Effector CD8-positive, alpha-beta T cell (primary cell): ENCODE data around the gene ATP1B3.
"Not testable (repeated sequence)": the region's sequence is repeated elsewhere in the genome, so short reads cannot be mapped to it uniquely, and the experiment has no call there.

Source experiments
- DNase-seq: peaks from one replicate; lab custom pipeline; 2025; lab: John Stamatoyannopoulos, UW

Gene ATP1B3

GRCh38 chr3:141904203-141904602 is 27.8 kb downstream of the ATP1B3 start:
- DNase-seq: no peak

- no peak for DNase-seq
Observed at GRCh38 chr3:141905129-141905528, 28.7 kb downstream of the ATP1B3 start.

- DNase-seq: no peak
Observed at GRCh38 chr3:141909408-141909807, 33.0 kb downstream of the ATP1B3 start.

- not testable (repeated sequence) for DNase-seq
Observed at GRCh38 chr3:141909986-141910385, 33.5 kb downstream of the ATP1B3 start.

- DNase-seq: peak; percentile 21
Observed at GRCh38 chr3:141913150-141913811, 36.8 kb downstream of the ATP1B3 start.

GRCh38 chr3:141914311-141914710 is 37.9 kb downstream of the ATP1B3 start:
- no peak for DNase-seq

GRCh38 chr3:141915016-141915415 is 38.6 kb downstream of the ATP1B3 start:
- DNase-seq: no peak

- DNase-seq: no peak
Observed at GRCh38 chr3:141915766-141916165, 39.3 kb downstream of the ATP1B3 start.

GRCh38 chr3:141920701-141921100 is 44.3 kb downstream of the ATP1B3 start:
- DNase-seq: no peak

GRCh38 chr3:141921316-141921715 is 44.9 kb downstream of the ATP1B3 start:
- no peak for DNase-seq

- not testable (repeated sequence) for DNase-seq
Observed at GRCh38 chr3:141925677-141926076, 49.2 kb downstream of the ATP1B3 start.

- no peak for DNase-seq
Observed at GRCh38 chr3:141926929-141927328, 50.5 kb downstream of the ATP1B3 start.

GRCh38 chr3:141928631-141929270 is 52.3 kb downstream of the ATP1B3 start:
- DNase-seq: no peak

- DNase-seq: no peak
Observed at GRCh38 chr3:141929341-141929995, 53.0 kb downstream of the ATP1B3 start.

- DNase-seq: no peak
Observed at GRCh38 chr3:141930801-141931200, 54.4 kb downstream of the ATP1B3 start.

GRCh38 chr3:141933421-141934300 is 57.2 kb downstream of the ATP1B3 start:
- DNase-seq: no peak

GRCh38 chr3:141934354-141934753 is 57.9 kb downstream of the ATP1B3 start:
- no peak for DNase-seq

GRCh38 chr3:141938011-141938500 is 61.6 kb downstream of the ATP1B3 start:
- no peak for DNase-seq

- DNase-seq: no peak
Observed at GRCh38 chr3:141939759-141940158, 63.3 kb downstream of the ATP1B3 start.

- DNase-seq: no peak
Observed at GRCh38 chr3:141940194-141940776, 63.8 kb downstream of the ATP1B3 start.

GRCh38 chr3:141941093-141941492 is 64.7 kb downstream of the ATP1B3 start:
- no peak for DNase-seq

- no peak for DNase-seq
Observed at GRCh38 chr3:141942006-141942405, 65.6 kb downstream of the ATP1B3 start.
